Pulmonary artery endothelial cell (primary cell): ENCODE data around the gene TCAIM. TPM values are rescaled to one million over a fixed set of nuclear protein-coding genes. Genes with fewer than 3 reads are reported as not detected.
"Not testable (repeated sequence)": the region's sequence is repeated elsewhere in the genome, so short reads cannot be mapped to it uniquely, and the experiment has no call there.

Experiments used
- DNase-seq: peaks from one replicate; pipeline ENCODE4 v3.0.0-alpha.2; 2011; ENCODE audit warnings: low read depth, low spot score
- total RNA-seq: library from RNA; depleted of rRNA; stranded (reverse); fragments of >200 nt; gene quantifications from 2 replicates; pipeline ENCODE4 v1.2.3, GENCODE V29; 2014

TCAIM gene
- total RNA-seq, 1 donor from 2014 or later: 23.1 TPM

DNA sequence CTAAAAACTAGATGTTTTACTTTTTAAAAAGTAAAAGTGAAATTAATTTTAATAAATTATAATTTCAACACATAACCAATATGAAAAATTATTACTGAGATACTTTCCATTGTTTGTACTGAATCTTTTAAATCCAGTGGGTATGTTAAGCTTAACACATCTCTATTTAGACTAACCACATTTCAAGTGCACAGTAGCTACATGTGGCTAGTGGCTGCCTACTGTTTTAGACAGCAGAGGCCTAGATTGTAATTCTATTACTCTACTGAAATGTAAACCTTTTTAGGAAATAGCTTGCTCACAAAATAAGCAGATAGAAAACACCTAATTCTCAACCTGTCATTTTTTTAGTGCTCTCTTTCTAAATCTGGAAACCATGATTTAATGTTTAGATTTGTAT, 4.9 kb downstream of the TCAIM start:
- DNase-seq: no peak

DNA sequence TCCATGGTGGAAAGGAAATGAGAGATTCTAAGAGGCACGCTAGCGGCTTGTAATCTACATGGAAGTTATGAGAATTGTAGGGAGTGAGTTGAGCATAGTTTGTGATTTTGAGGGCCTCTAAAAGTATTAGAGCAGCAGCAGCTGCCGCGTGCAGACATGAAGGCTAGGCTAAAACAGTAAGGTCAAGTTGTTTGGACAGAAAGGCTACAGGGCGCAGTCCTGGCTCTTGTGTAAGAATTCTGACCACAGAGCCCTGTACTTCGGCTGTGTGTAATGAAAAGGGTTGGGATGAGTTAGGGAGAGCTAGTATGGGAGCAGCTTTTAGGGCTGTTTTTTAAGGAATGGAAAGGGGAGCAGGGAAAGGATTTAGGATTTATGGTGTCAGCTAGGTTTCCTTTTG, 8.0 kb downstream of the TCAIM start:
- not testable (repeated sequence) for DNase-seq

DNA sequence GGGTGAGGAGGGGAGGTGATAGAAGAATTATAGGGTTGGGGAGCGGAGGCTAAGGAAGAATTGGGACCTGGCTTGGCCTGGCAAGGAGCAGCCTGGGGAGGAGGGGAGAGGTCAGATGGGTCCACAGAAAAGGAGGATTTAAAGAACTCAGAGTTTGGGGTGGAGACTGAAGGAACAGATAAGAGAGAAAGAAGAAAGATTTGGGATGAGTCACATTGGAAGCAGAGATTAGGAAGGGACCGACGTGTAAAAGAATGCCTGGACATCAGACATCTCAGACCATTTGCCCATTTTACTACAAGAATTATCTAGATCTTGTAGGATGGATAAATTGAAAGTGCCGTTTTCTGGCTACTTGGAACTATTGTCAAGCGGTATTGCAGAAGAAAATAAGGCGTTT, 10.4 kb downstream of the TCAIM start:
- no peak for DNase-seq

DNA sequence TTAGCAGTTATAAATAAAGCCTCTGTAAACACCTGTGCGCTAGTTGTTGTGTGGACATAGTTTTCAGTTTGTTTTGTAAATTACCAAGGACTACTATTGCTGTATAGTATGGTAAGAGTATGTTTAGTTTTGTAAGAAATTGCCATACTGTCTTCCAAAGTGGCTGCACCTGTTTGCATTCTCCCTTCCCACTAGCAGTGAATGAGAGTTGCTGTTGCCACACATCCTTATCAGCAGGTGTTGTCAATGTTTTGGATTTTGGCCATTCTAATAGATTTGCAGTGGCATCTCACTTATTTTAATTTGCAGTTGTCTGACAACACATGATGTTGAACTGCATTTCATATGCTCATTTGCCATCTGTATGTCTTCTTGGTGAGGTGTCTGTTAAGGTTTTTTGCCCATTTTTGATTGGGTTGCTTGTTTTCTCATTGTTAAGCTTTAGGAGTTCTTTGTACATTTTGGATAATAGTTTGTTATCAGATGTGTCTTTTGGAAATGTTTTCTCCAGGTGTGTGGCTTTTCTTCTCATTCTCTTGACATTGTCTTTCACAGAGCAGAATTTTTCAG, 14.9 kb downstream of the TCAIM start:
- DNase-seq: no peak

DNA sequence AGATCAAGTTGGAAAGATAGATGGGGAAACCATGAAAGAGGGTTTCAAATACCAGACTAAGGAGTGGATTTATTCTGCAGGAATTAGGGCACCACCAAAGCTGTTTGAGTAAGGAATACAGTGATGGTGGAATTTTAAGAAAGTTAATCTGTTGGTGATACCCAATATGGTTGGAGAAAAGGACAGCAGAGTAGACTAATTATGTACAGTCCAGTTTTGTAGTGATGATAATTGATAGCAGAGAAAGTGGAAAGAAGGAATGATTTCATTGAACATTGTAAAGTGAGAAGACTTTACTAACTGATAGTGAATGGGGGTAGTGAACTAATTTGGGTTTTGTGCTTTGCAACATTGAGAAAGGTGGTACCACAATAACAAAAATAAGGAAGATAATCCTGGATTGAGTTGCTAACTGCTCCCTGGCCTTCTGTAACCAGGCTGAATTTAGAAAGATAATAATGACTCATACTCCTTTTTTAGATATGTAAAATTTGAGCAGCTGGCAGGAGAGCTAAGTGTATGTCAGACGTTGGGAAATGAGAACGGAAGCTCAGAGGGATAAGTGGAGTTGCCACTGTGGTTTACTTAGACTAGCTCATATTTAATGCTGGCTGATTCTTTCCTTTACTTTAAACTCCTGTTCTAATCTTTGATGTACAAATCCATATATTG, 16.9 kb downstream of the TCAIM start:
- DNase-seq: peak; percentile 24

DNA sequence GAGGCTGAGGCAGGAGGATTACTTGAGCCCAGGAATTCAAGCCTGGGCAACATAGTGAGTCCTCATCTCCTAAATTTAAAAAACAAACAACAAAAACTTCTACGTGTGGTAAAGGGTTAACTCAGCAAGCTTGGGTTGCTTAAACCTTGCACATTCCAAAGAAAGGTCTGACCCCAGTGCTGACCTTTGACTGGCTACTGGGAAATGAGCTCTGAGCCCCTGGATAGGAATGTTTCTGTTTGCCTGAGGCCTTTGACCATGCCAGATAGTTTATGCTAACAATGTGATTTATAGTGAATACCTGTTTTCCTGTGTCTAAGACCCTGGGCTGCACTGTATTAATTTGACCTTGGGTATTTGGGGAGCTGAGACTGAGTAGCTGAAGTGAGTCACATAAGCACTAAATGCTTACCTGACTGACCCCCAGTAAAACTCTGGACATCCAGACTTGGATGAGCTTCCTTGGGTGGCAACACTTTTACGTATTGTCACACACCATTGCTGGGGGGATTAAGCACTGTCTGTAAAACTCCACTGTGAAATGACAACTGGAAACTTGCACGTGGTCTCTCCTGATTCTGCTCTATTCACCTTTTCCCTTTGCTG, 20.7 kb downstream of the TCAIM start:
- no peak for DNase-seq

DNA sequence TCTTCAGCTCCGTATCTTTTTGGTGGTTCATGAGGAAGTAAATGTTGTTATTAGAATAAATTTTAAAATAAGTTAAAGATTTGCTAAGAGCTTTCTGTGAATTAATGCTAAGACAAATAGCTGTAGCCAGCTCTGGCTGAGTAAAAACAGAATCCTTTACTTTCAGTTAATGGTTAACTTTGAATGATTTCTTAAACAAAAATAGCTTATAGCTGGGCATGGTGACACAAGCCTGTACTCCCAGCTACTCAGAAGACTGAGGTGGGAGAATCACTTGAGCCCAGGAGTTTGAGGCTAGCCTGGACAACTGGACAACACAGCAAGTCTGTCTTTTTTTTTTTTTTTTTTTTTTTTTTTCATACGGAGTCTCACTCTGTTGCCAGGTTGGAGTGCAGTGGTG, 25.0 kb downstream of the TCAIM start:
- no peak for DNase-seq

DNA sequence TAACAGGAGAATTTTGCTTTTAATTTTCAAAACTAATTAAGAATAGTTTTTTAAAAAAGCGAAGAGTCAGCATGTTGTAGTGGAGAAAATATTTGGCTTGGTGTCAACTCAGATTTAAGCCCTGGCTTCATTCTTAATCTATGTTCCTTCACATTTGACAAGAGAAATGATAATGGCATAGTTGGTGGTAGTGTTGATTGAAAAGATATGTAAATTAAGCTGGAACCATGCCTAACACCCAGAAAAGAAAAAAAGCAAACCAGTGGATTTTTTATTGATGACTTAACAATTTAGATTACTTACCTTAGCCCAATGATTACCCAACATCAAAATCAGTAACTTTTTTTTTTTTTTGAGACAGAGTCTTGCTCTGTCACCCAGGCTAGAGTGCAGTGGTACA, 27.4 kb downstream of the TCAIM start:
- no peak for DNase-seq

DNA sequence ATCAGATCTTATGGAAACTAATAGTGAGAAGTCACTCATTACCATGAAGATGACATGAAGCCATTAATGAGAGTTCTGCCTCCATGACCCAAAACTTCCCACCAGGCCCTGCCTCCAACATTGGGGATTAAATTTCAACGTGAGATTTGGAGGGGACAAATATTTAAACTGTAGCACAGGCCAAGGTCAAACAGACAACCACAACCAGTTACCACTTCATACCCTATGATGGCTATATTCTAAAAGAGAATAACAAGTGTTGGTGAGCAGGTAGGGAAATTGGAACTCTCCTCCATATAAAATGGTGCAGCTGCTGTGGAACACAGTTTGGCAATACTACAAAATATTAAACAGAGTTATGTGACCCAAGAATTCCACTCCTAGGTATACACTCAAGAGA, 36.9 kb downstream of the TCAIM start:
- DNase-seq: no peak

DNA sequence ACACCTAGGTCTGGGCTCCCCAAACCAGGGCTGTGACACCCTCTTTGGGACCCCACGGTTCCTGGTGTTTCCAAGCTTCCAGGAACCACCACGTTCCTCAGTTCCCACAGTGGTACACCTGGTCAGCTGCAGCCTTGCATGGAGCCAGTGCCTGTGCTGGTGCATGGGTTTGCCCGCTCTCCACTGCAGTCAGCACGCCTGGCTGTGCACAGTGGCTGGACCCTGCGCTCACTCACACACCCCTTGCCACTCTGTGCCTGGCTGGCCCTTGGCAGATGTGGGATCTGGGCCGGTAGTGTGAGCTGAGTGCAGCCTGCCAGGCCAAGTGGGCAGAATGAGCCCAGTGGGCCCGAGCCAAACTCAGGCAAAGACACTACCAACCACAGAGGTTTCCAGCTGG, 48.8 kb downstream of the TCAIM start:
- no peak for DNase-seq

DNA sequence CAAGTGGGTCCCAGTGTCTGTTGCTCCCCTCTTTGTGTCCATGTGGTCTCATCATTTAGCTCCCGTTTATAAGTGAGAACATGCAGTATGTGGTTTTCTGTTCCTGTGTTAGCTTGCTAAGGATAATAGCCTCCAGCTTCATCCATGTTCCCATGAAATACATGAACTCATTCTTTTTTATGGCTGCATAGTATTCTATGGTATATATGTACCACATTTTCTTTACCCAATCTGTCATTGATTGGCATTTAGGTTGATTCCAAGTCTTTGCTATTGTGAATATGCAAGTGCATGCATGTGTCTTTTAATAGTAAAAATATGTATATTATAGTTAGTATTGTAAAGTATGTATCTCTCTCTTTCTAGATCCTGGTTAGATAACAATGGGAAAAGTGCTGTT, 53.9 kb downstream of the TCAIM start:
- DNase-seq: no peak

DNA sequence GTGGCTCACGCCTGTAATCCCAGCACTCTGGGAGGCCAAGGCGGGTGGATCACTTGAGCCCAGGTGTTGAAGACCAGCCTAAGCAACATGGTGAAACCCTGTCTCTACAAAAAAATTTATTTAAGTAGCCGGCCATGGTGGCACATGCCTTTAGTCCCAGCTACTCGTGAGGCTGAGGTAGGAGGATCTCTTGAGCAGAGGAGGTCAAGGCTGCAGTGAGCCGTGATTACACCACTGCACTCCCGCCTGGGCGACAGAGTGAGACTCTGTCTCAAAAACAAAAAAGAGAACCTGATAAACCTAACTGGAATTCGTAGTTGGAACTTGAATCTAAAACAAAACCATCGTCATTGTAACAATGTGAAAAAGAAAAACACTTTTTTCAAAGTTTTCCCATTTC, 57.1 kb downstream of the TCAIM start:
- no peak for DNase-seq

DNA sequence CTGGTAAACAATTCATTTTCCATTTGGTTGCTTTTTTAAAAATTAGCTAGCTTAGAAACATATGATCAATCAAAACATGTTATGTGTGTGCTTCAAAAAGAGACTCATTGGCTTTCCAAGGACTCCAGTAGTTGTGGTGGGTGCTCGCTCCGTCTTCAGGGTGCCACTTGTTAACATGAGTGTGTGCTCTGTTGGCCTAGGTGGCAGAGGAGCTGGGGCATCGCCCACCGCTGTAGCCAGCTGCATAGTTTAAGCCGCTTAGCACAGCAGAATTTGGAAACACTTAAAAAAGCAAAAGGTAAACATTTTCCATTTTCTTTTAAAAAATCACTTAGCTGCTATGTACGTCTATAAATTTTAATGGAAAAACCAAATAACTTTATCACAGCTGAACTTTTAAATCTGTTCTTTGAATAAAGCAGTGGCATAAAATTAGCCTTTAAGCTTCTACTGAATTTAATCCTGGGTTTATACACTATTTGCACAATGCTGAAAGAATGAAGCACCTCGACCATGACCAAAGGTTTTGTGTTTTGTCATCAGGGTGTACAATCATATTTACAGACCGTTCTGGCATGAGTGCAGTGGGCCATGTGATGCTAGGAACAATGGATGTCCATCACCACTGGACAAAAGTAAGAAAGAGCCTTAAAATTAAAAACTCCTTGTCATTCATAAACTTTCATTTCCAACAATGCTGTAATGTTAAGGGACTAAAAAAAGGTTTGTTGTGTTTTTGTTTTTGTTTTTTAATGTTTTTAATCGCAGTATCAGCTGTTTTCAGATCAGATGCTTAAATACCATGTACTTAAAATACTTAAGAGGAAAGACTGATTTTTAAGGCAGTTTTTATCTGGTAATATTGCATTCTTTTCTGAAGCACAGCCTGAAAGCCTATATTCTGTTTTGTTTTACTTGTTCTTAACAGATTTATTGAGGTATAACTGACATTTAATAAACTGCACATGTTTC, 57.9 kb downstream of the TCAIM start:
- DNase-seq: no peak

DNA sequence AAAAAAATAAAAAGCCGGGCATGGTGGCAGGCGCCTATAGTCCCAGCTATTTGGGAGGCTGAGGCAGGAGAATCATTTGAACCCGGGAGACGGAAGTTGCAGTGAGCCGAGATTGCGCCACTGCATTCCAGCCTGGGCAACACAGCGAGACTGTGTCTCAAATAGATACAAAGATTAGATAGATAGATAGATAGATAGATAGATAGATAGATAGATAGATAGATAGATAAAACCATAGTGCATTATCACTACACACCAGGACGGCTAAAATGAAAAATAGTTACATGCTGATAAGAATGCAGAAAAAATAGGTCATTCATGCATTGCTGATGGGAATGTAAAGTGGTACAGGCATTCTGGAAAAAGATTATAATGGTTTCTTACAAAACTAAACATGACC, 59.7 kb downstream of the TCAIM start:
- not testable (repeated sequence) for DNase-seq

DNA sequence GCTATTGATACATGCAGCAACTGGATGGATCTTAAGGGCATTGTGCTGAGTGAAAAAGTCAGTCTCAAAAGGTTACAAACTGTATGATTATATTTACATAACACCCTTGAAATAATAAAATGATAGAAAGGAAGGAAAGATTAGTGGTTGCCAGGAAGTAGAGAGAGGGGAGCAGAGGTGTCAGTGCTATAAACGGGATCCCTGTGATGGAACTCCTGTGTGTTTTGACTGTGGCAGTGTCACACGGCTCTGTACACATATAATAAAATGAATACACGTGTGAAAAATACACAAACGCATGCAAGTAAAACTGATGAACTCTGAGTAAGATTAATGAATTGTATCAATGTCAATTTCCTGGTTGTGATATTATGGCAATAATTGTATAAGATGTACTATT, 60.3 kb downstream of the TCAIM start:
- DNase-seq: no peak

DNA sequence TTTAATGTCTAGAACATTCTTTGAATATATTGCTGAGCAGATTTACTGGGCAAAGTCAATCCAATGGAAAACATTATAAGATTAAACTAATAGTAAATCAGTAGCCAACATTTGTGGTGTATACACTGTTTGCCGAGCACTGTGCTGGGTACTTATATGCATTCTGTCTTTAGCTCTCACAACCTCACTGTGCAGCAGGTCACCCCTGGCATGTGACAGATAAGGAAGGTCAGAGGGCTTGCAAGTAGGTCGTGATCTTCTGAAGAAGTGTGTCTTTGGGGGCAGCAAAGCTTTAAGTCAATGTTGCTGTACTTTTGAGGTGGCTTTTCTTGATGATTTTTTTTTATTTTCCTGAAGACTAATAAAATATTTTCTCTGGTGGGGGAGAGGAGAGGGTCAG, 62.2 kb downstream of the TCAIM start:
- no peak for DNase-seq

DNA sequence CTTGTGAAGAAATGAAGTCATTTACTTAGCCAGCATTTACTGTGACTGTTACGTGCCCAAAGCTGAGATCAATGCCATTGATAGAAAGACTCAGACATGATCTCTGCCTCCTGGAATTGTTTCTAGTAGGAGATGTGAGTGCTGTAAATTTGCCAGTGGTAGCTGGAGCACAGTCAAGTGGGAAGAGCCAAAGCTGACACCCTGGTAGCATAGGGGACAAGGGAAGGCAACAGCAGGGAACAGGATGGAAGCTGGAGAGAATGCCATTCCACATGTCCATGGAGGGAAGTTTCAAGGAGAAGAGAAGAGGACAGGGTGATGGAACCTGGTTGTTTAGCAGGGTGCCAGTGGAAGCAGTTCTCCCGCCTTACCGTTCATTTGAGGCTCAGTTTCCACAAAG, 64.0 kb downstream of the TCAIM start:
- no peak for DNase-seq

DNA sequence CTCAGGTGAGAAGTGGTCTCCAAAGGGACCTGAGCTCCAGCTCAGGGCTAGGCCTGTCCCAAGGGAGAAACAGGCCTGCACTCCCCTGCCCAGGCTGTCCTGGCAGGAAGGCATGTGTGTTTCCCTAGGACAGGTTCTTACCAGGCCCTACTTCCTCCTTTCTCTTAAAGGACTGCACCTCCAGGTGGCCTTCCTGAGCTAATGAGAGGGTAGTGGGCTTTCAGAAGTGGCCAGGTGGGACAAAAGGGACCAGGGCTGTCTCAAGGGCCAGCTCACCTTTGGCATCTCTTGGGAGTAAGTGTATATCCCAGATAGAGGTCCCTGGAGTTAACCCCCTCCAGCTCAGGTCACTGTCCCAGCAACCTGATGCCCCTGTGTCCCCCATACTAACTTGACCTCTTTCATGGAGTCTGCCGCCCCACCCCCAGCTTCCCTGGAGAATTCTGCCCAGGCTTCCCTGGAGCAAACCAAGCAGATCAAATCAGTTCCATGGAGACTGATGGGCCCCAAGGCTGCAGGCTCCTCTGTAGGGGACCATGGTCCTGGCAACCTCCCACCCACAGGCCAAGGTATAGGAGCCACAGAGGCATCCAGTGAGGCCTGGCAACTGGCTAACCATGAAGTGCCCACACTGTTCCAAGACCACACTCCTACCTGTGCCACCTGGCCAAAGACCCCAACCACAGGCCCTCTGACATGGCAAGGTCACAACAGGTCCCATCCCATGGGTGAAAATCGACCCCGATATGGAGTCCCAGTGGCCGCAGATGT, 71.3 kb downstream of the TCAIM start:
- DNase-seq: no peak

DNA sequence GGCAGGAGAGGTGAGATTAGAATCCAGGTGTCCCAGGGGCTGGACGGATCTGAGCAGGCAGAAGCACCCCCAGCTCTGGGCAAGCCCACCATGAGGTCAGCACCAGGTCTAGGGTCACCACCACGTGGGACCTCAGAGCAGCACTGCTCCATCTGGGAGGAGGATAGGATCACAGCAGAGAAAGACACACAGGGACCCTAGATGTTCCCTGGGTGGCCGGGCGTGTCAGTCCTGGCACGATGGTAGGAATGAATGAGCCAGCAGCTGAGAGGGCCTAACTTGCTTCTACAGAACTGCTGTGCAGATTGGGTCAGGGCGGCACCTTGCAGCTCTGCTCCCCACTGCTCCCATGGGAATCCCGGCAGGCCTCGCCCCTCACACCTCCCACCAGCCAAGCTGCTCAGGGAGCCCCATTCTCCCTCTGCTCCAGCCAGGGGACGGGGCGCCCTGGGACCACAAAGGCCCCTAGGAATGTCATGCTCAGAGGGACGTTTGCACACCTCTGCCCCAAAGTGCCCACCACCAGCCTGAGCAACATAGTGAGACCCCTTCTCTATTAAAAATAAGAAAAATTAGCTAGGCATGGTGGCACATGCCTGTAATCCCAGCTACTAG, 72.6 kb downstream of the TCAIM start:
- no peak for DNase-seq

DNA sequence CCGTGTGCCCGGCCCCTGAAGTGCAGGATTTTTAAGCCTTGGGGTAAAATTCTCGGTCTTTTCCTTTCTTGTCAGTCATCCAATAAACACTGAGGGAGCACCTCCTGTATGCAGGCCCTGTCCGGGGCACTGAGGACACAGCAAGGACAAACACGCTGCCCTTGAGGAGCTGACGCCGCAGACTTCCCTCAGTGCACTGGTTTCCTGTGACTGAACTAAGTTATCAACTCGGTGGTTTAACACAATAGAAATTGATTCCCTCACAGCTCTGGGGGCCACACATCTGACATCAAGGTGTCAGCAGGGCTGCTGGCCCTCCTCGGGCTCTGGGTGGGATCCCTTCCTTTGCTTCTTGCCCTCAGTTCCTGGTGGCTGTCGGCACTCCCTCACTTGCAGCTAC, 73.8 kb downstream of the TCAIM start:
- DNase-seq: no peak

DNA sequence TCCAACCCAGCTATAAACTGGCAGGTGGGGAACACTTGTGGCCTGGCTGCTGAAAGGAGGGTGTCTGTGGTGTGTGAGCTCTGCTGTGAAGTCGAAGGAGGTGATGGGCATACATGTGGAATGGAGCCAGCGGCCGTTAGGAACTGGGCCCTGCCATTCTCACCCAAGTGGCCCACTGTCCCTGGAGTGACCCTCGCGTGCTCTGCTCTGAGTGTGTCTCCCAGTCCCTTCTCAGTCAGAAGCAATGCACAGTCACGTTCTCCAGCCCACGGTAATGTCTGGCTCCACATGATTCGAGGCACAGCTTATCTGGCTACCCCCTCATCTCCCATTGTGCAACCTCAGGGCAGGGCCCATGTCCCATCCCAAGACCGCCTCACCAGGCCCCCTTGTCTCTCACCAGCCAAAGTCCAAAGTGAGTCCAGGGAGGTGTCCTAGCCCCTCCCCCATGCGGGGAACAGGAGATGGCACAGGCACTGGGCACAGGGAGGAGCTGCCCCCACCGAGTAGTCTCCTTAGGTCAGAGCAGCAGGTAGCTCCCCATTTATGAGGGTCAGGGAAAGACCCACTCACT, 76.0 kb downstream of the TCAIM start:
- no peak for DNase-seq
